Vagina (tissue), 2 donors: ENCODE measurements around the gene SAMD4B. TPM values are rescaled to one million over a fixed set of nuclear protein-coding genes. Genes with fewer than 3 reads are reported as not detected.
A peak's percentile ranks its signal among the peaks of the same experiment; 100 is the strongest.
"Not testable (repeated sequence)": the region's sequence is repeated elsewhere in the genome, so short reads cannot be mapped to it uniquely, and the experiment has no call there.

Experiments
- DNase-seq, 2 donors: peaks; one replicate each; pipeline ENCODE4 v3.0.0-alpha.2; 2017; ENCODE audit errors: extremely low spot score in 2 of 2
- H3K27ac ChIP-seq: fragments of 200-600 bp; sonication (generic); one replicate; pipeline ENCODE4 v1.5.1; 2019
- H3K27me3 ChIP-seq: fragments of 200-600 bp; sonication (generic); one replicate; pipeline ENCODE4 v1.5.1; 2019
- H3K36me3 ChIP-seq, 2 donors: fragments of 200-600 bp; sonication (generic); one replicate each; pipeline ENCODE4 v1.5.1; 2017 to 2019
- H3K4me1 ChIP-seq: fragments of 200-600 bp; sonication (generic); one replicate; pipeline ENCODE4 v1.5.1; 2019
- H3K4me3 ChIP-seq, 2 donors: fragments of 200-600 bp; sonication (generic); 1 replicate in 1 of 2; 2 replicates in 1 of 2; pipeline ENCODE4 v1.5.1; 2016 to 2019
- H3K9me3 ChIP-seq: fragments of 200-600 bp; sonication (generic); one replicate; pipeline ENCODE4 v1.5.1; 2019
- POLR2A ChIP-seq, 2 donors: fragments of 450-650 bp; IDR thresholded peaks; one replicate each; pipeline ENCODE4 v1.6.1; 2017; ENCODE audit warnings: antibody characterized with exemption in 2 of 2, mild to moderate bottlenecking in 2 of 2, moderate library complexity in 2 of 2
- POLR2AphosphoS5 ChIP-seq, 2 donors: sonication (generic); formaldehyde crosslinking; IDR thresholded peaks; one replicate each; pipeline ENCODE4 v1.9.0; 2017; ENCODE audit warnings: antibody characterized with exemption in 2 of 2, mild to moderate bottlenecking in 2 of 2, low read depth in 1 of 2; ENCODE audit not compliant: insufficient read depth in 1 of 2
- intact Hi-C: fragments of 100-400 bp; cut with DNase I; formaldehyde crosslinking; loops from one replicate; pipeline ENCODE4 v1.15.1; 2023
- total RNA-seq: library from RNA; depleted of rRNA; stranded (reverse); fragments of >200 nt; gene quantifications from one replicate; pipeline ENCODE4 v1.2.3, GENCODE V29; 2016
- TF ChIP-seq, protein P1 (sequence below), 3 experiments: fragments of 450-650 bp in 2 of 3; fragments of 200-600 bp in 1 of 3; sonication (generic) in 1 of 3; IDR thresholded peaks; one replicate each; pipeline ENCODE4 v1.5.1; 2017 to 2019; ENCODE audit warnings: antibody characterized with exemption in 3 of 3, mild to moderate bottlenecking in 2 of 3, moderate library complexity in 2 of 3

The SAMD4B gene
- total RNA-seq, 1 donor from 2014 or later: 128 TPM

DNA sequence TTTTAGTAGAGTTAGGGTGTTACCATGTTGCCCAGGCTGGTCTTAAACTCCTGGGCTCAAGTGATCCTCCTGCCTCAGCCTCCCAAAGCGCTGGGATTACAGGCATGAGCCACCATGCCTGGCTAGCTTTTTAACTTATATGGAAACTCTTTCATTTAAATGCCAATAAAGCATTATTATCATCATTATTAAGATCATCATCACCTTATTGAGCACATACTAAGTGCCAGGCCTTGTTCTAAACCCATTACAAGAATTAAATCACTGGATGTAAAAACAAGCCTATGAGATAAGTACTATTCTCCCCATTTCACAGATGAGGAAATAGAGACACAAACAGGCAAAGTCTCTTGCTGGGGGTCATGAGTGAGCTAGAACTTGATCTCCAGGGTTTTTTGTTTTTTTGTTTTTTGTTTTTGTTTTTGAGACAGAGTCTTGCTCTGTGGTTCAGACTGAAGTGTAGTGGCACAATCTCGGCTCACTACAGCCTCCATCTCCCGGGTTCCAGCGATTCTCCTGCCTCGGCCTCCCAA is 7.7 kb upstream of the SAMD4B start:
- Histone ChIP-seq H3K9me3 (no peaks in the 10 kb centered on the region), H3K36me3 (no peaks in the 10 kb centered on the region), H3K27me3 (no peaks in the 10 kb centered on the region), H3K4me3 (no peak overlapping the region), H3K27ac (peak overlapping the region; percentile 70), H3K4me1 (no peaks in the 10 kb centered on the region)
- TF ChIP-seq POLR2AphosphoS5 (IDR thresholded peaks at IDR 0.05; ENCODE audit: insufficient read depth in 1 of 2, low read depth in 1 of 2) (no peak), POLR2A (IDR thresholded peaks at IDR 0.05) (no peak)
- intact Hi-C loops: no loop called here
- DNase-seq: no peak

DNA sequence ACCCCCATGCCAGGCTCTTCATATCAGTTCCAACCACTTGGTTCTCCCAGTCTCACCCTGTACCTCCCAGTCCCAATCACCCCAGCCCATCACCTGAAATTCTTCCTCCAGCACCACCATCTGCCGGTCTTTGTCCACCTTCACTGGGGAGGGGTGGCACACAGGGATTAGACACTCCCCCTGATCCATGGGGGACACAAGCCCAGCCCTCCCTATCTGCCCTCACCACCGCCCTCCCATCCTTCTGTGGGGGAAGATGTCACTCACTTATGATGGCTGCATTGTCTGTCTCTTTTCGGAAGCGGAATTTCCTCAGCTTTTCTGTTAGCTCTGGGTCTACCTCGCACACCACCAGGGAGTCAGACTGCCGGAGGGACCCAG is 7.1 kb upstream of the SAMD4B start:
- no peaks in the 10 kb centered on the region for H3K4me1 ChIP-seq
- no peaks in the 10 kb centered on the region for H3K27me3 ChIP-seq
- H3K4me3 ChIP-seq: peak overlapping the region; percentile 31 to 43
- no peak for TF ChIP-seq POLR2AphosphoS5 (IDR thresholded peaks at IDR 0.05; ENCODE audit: insufficient read depth in 1 of 2, low read depth in 1 of 2)
- no peak for TF ChIP-seq POLR2A (IDR thresholded peaks at IDR 0.05)
- TF ChIP-seq, protein P1, sequence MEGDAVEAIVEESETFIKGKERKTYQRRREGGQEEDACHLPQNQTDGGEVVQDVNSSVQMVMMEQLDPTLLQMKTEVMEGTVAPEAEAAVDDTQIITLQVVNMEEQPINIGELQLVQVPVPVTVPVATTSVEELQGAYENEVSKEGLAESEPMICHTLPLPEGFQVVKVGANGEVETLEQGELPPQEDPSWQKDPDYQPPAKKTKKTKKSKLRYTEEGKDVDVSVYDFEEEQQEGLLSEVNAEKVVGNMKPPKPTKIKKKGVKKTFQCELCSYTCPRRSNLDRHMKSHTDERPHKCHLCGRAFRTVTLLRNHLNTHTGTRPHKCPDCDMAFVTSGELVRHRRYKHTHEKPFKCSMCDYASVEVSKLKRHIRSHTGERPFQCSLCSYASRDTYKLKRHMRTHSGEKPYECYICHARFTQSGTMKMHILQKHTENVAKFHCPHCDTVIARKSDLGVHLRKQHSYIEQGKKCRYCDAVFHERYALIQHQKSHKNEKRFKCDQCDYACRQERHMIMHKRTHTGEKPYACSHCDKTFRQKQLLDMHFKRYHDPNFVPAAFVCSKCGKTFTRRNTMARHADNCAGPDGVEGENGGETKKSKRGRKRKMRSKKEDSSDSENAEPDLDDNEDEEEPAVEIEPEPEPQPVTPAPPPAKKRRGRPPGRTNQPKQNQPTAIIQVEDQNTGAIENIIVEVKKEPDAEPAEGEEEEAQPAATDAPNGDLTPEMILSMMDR (IDR thresholded peaks at IDR 0.05): no peak
- no peaks in the 10 kb centered on the region for H3K36me3 ChIP-seq
- intact Hi-C loops: no loop called here
- no peaks in the 10 kb centered on the region for H3K9me3 ChIP-seq
- peak overlapping the region; percentile 70 for H3K27ac ChIP-seq
- DNase-seq: no peak

DNA sequence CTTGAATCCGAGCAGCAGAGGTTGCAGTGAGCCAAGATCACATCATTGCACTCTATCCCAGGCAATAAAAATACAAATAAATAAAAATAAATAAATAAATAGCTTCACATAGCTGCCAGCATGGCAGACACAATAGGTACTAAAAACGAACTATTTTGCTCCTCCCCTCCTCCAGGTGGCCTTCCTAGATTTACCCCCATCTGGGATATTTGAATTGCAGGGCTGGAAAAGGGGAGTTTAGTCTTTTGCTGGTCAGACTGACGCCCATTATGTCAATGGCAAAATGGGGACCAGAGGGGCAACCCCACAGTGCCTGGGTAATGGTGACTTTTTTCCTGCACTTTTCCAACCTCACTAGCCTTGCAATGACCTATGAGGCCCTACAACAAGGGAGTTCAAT is 5.7 kb upstream of the SAMD4B start:
- DNase-seq: no peak
- peaks cover 12% of the 10 kb centered on the region for H3K4me1 ChIP-seq
- no peaks in the 10 kb centered on the region for H3K9me3 ChIP-seq
- TF ChIP-seq, protein P1 (IDR thresholded peaks at IDR 0.05): no peak
- TF ChIP-seq POLR2AphosphoS5 (IDR thresholded peaks at IDR 0.05; ENCODE audit: insufficient read depth in 1 of 2, low read depth in 1 of 2) (no peak), POLR2A (IDR thresholded peaks at IDR 0.05) (no peak)
- H3K27ac ChIP-seq: peak overlapping the region; percentile 70
- intact Hi-C loops: no loop called here
- no peaks in the 10 kb centered on the region for H3K36me3 ChIP-seq
- no peaks in the 10 kb centered on the region for H3K27me3 ChIP-seq
- no peak overlapping the region for H3K4me3 ChIP-seq

DNA sequence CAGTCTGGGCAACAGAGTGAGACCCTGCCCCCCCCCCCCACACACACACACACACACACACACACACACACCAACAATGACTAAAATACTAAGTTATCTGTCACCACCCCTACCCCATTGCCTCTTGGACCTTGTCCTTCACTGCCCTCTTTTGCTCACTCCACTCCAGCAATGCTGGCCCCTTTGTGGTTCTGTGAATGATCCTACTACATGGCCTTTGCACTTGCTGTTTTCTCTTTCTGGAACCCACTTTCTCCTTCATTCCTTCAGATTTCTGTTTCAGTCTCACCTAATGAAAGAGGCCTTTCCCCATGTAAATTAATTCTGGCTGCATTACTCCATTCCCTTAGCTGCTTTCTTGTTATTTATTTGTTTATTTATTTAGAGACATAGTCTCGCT is 2.5 kb upstream of the SAMD4B start:
- Histone ChIP-seq H3K4me3 (no peak overlapping the region), H3K4me1 (peaks cover 31% of the 10 kb centered on the region), H3K27ac (no peak overlapping the region), H3K9me3 (no peaks in the 10 kb centered on the region), H3K36me3 (no peaks in the 10 kb centered on the region), H3K27me3 (no peaks in the 10 kb centered on the region)
- TF ChIP-seq POLR2AphosphoS5 (IDR thresholded peaks at IDR 0.05; ENCODE audit: insufficient read depth in 1 of 2, low read depth in 1 of 2) (no peak), POLR2A (IDR thresholded peaks at IDR 0.05) (no peak)
- TF ChIP-seq, protein P1 (IDR thresholded peaks at IDR 0.05): no peak
- no peak for DNase-seq
- intact Hi-C loops: loop anchor here (5.0 kb wide), 1 partner anchor 73 kb away; the partner anchor contains the start of gene PLEKHG2

DNA sequence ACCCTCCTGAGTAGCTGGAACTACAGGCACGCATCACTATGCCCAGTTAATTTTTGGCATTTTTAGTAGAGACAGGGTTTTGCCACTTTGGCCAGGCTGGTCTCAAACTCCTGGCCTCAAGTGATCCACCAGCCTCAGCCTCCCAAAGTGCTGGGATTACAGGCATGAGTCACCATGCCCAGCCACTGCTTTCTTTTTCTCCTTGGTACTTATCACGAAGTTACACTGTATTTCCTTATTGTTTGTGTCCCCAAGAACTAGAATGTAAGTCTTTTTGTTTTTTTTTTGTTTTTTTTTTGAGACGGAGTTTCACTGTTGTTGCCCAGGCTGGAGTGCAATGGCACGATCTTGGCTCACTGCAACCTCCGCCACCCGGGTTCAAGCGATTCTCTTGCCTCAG is 2.1 kb upstream of the SAMD4B start:
- intact Hi-C loops: loop anchor here (5.0 kb wide), 1 partner anchor 72 kb away; the partner anchor contains the start of gene PLEKHG2
- peaks cover 36% of the 10 kb centered on the region for H3K4me1 ChIP-seq
- H3K4me3 ChIP-seq, H3K27ac ChIP-seq, H3K9me3 ChIP-seq, H3K36me3 ChIP-seq, H3K27me3 ChIP-seq, DNase-seq: not testable (repeated sequence)

DNA sequence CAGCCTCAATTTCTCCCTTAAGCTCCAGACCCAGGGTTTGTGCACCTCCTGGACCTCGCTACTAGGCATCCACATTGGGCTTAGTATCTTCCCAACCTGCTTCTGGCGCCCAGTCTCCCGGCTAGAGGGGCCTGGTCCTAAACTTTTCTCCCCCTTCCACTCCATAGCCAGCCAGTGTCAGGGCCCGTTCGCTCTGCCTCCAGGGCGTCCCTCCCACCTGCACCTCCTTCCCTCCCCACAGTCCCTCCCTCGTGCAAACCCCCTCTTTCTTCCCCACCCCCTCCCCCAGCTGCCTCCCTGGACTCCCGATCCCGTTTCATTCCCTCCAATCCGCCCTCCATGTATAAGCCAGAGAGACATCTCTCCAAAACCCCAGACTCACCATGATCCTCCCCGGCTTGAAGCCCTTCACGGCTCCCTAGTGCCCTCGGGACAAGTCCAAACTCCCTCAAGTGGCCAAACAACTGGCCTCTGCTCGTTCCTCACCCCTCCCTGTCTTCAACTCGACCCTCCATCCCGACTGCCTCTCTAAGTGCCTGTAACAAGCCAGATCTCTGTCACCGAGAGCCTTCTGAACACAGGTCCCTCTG is 997 bp upstream of the SAMD4B start:
- H3K27ac ChIP-seq: peak overlapping the region; percentile 92
- no peaks in the 10 kb centered on the region for H3K27me3 ChIP-seq
- peak in 1 of 2 donors; percentile 92 for DNase-seq
- no peak for TF ChIP-seq POLR2AphosphoS5 (IDR thresholded peaks at IDR 0.05; ENCODE audit: insufficient read depth in 1 of 2, low read depth in 1 of 2)
- TF ChIP-seq POLR2A (IDR thresholded peaks at IDR 0.05): no peak
- TF ChIP-seq, protein P1 (IDR thresholded peaks at IDR 0.05): no peak
- H3K36me3 ChIP-seq: peaks cover 0 to 5% of the 10 kb centered on the region in 2 donors
- H3K4me3 ChIP-seq: peak overlapping the region; percentile 88 to 91
- H3K4me1 ChIP-seq: peaks cover 46% of the 10 kb centered on the region
- intact Hi-C loops: loop anchor here (5.0 kb wide), 1 partner anchor 71 kb away; the partner anchor contains the start of gene PLEKHG2
- no peaks in the 10 kb centered on the region for H3K9me3 ChIP-seq
